ENCODE data around the gene SPAG17.

SPAG17 gene

GRCh38 chr1:118185084-118185832 lies at the start of gene SPAG17:
TSS of gene SPAG17 (minus strand) at chr1:118185228. CDS start at chr1:118185157, 71 bp downstream.
- TF ChIP-seq POLR2A (IDR thresholded peaks at IDR 0.05; ENCODE audit: low read depth, low read length), result no peak
- no peak for DNase-seq (ENCODE audit: insufficient read length, low spot score)
- no peak for FAIRE-seq

GRCh38 chr1:118225471-118225870 lies 40.4 kb upstream of the SPAG17 start:
- no peak for FAIRE-seq
- TF ChIP-seq POLR2A (IDR thresholded peaks at IDR 0.05; ENCODE audit: low read depth, low read length), result no peak
- DNase-seq (ENCODE audit: insufficient read length, low spot score), result no peak

- no peak for DNase-seq (ENCODE audit: insufficient read length, low spot score)
- TF ChIP-seq POLR2A (IDR thresholded peaks at IDR 0.05; ENCODE audit: low read depth, low read length), result no peak
- no peak for FAIRE-seq
Observed at GRCh38 chr1:118223426-118223825, 38.4 kb upstream of the SPAG17 start.

GRCh38 chr1:118219438-118219837 lies 34.4 kb upstream of the SPAG17 start:
- no peak for FAIRE-seq
- no peak for DNase-seq (ENCODE audit: insufficient read length, low spot score)
- no peak for TF ChIP-seq POLR2A (IDR thresholded peaks at IDR 0.05; ENCODE audit: low read depth, low read length)

- DNase-seq (ENCODE audit: insufficient read length, low spot score), result no peak
- no peak for TF ChIP-seq POLR2A (IDR thresholded peaks at IDR 0.05; ENCODE audit: low read depth, low read length)
- no peak for FAIRE-seq
Observed at GRCh38 chr1:118217141-118217838, 32.3 kb upstream of the SPAG17 start.

- FAIRE-seq, result no peak
- TF ChIP-seq POLR2A (IDR thresholded peaks at IDR 0.05; ENCODE audit: low read depth, low read length), result no peak
- no peak for DNase-seq (ENCODE audit: insufficient read length, low spot score)
Observed at GRCh38 chr1:118214866-118215265, 29.8 kb upstream of the SPAG17 start.

GRCh38 chr1:118210723-118211110 lies 25.7 kb upstream of the SPAG17 start:
- TF ChIP-seq POLR2A (IDR thresholded peaks at IDR 0.05; ENCODE audit: low read depth, low read length), result no peak
- FAIRE-seq (no peak), DNase-seq (ENCODE audit: insufficient read length, low spot score) (no peak)

- no peak for DNase-seq (ENCODE audit: insufficient read length, low spot score)
- TF ChIP-seq POLR2A (IDR thresholded peaks at IDR 0.05; ENCODE audit: low read depth, low read length), result no peak
- FAIRE-seq, result no peak
Observed at GRCh38 chr1:118210051-118210722, 25.2 kb upstream of the SPAG17 start.

GRCh38 chr1:118209648-118210047 lies 24.6 kb upstream of the SPAG17 start:
- FAIRE-seq (no peak), DNase-seq (ENCODE audit: insufficient read length, low spot score) (no peak)
- TF ChIP-seq POLR2A (IDR thresholded peaks at IDR 0.05; ENCODE audit: low read depth, low read length), result no peak

- TF ChIP-seq POLR2A (IDR thresholded peaks at IDR 0.05; ENCODE audit: low read depth, low read length), result no peak
- no peak for FAIRE-seq
- no peak for DNase-seq (ENCODE audit: insufficient read length, low spot score)
Observed at GRCh38 chr1:118206966-118207365, 21.9 kb upstream of the SPAG17 start.

GRCh38 chr1:118204648-118205047 lies 19.6 kb upstream of the SPAG17 start:
- FAIRE-seq (no peak), DNase-seq (ENCODE audit: insufficient read length, low spot score) (no peak)
- TF ChIP-seq POLR2A (IDR thresholded peaks at IDR 0.05; ENCODE audit: low read depth, low read length), result no peak

GRCh38 chr1:118204105-118204504 lies 19.1 kb upstream of the SPAG17 start:
- no peak for DNase-seq (ENCODE audit: insufficient read length, low spot score)
- FAIRE-seq, result no peak
- no peak for TF ChIP-seq POLR2A (IDR thresholded peaks at IDR 0.05; ENCODE audit: low read depth, low read length)

- FAIRE-seq (no peak), DNase-seq (ENCODE audit: insufficient read length, low spot score) (no peak)
- no peak for TF ChIP-seq POLR2A (IDR thresholded peaks at IDR 0.05; ENCODE audit: low read depth, low read length)
Observed at GRCh38 chr1:118202076-118202608, 17.1 kb upstream of the SPAG17 start.

- no peak for FAIRE-seq
- TF ChIP-seq POLR2A (IDR thresholded peaks at IDR 0.05; ENCODE audit: low read depth, low read length), result no peak
- no peak for DNase-seq (ENCODE audit: insufficient read length, low spot score)
Observed at GRCh38 chr1:118201524-118201923, 16.5 kb upstream of the SPAG17 start.

Measured in H54 (cell line).